ENCODE results near the gene ALK. TPM values are rescaled to one million over a fixed set of nuclear protein-coding genes. Genes with fewer than 3 reads are reported as not detected.

The ALK gene
- total RNA-seq, 6 donors from 2014 or later = 0.17 to 2.1 (median 0.35) TPM

DNA sequence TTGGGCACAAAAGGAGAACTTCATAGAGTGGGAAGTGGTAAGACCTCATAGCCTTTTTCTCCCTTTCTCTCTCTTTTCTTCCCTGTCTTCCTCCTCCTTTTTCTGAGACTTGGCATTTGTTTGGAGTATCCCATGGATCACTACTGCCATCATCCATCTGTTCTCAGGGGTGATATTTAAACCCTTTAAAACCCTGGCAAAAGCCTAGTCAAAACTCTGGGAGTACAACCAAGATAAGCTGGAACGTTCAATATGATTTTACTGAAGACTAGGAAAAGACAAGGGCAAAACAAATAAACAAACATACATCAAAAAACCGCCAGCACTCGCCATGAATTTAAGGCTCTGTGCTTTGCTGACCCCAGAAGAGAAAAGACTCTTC, 552.7 kb downstream of the ALK start:
- ATAC-seq (ENCODE audit: low FRiP score in 2 of 2) (no peak), DNase-seq (no peak)
- Histone ChIP-seq H3K27ac (no peak overlapping the region), H3K27me3 (no peaks in the 10 kb centered on the region), H3K9me3 (no peaks in the 10 kb centered on the region), H3K36me3 (no peaks in the 10 kb centered on the region), H3K4me1 (no peaks in the 10 kb centered on the region), H3K4me3 (no peak overlapping the region)
- TF ChIP-seq EP300 (IDR thresholded peaks at IDR 0.05) = no peak
- TF ChIP-seq POLR2AphosphoS5 (IDR thresholded peaks at IDR 0.05) = no peak
- TF ChIP-seq POLR2A (IDR thresholded peaks at IDR 0.05) = no peak
- TF ChIP-seq, protein P1, sequence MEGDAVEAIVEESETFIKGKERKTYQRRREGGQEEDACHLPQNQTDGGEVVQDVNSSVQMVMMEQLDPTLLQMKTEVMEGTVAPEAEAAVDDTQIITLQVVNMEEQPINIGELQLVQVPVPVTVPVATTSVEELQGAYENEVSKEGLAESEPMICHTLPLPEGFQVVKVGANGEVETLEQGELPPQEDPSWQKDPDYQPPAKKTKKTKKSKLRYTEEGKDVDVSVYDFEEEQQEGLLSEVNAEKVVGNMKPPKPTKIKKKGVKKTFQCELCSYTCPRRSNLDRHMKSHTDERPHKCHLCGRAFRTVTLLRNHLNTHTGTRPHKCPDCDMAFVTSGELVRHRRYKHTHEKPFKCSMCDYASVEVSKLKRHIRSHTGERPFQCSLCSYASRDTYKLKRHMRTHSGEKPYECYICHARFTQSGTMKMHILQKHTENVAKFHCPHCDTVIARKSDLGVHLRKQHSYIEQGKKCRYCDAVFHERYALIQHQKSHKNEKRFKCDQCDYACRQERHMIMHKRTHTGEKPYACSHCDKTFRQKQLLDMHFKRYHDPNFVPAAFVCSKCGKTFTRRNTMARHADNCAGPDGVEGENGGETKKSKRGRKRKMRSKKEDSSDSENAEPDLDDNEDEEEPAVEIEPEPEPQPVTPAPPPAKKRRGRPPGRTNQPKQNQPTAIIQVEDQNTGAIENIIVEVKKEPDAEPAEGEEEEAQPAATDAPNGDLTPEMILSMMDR (IDR thresholded peaks at IDR 0.05) = no peak
- WGBS, 2 donors = 56 to 69% methylated on average over 3 of the region's 3 CpGs

DNA sequence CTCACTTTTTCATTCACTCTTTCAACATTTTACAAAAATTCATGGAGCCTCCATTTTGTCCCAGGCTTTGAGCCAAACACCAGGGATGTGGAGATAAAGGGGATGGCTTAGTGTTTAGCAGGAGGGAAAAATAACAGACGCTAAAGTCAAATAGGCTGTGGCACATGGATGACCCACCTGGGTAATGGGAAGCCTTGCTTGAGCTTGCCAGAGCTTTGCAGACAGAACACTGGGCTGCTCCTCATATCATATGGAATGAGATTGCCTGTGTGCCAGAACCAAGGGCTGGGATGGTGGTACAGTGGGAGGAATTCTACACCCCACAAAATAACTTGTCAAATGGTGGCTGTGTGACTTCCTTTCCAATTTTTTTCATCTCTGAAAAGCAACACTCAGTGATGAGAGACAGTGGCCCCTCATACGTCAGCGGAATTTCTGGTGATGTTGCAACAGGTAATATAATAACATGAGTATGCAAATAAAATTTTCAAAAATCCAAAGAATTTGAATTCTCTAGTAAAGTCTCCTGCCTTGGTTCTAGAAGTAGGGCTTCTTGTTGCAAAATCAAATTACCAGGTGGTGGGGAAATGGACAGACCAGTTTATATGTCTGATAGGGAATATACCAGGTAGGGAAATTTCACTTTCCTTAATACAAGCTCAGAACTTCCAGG, 553.3 kb downstream of the ALK start:
- H3K4me1 ChIP-seq = no peaks in the 10 kb centered on the region
- no peaks in the 10 kb centered on the region for H3K9me3 ChIP-seq
- no peak for DNase-seq

DNA sequence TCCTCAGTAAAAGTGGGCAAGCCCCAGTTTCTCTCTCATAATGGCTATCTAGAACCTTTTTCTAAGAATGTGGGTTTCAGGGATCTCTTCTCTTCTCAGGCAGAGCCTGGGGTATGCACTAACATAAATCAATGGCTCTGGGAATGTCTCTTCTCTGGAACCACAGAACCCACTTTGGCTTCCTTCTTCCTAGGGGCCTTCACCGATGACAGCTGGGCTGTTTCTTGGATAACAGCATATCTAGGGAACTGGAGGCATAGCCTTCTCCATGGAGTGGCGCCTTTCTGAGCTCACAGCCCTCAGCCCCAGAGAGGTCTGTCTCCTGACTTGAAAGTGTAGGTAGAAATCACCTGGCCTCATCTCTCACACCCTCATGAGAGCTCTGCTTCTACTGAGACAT, 558.3 kb downstream of the ALK start:
- Histone ChIP-seq H3K4me3 (no peak overlapping the region), H3K27me3 (no peaks in the 10 kb centered on the region), H3K4me1 (no peaks in the 10 kb centered on the region), H3K36me3 (no peaks in the 10 kb centered on the region), H3K9me3 (no peaks in the 10 kb centered on the region), H3K27ac (no peak overlapping the region)
- ATAC-seq (ENCODE audit: low FRiP score in 2 of 2) (no peak), DNase-seq (no peak)
- TF ChIP-seq POLR2AphosphoS5 (IDR thresholded peaks at IDR 0.05) (no peak), POLR2A (IDR thresholded peaks at IDR 0.05) (no peak), EP300 (IDR thresholded peaks at IDR 0.05) (no peak)
- TF ChIP-seq, protein P1 (IDR thresholded peaks at IDR 0.05) = no peak
- 80 to 81% methylated on average over 1 to 2 of the region's 2 CpGs for WGBS, 2 donors

More for the DNA sequence above, 553.3 kb downstream of the ALK start:
- Histone ChIP-seq H3K27ac (no peak overlapping the region), H3K36me3 (no peaks in the 10 kb centered on the region), H3K27me3 (no peaks in the 10 kb centered on the region), H3K4me3 (no peak overlapping the region)
- no peak for TF ChIP-seq POLR2AphosphoS5 (IDR thresholded peaks at IDR 0.05)
- TF ChIP-seq, protein P1 (IDR thresholded peaks at IDR 0.05) = no peak
- no peak for ATAC-seq (ENCODE audit: low FRiP score in 2 of 2)
- WGBS, 2 donors = 66 to 71% methylated on average over 3 of the region's 3 CpGs

DNA sequence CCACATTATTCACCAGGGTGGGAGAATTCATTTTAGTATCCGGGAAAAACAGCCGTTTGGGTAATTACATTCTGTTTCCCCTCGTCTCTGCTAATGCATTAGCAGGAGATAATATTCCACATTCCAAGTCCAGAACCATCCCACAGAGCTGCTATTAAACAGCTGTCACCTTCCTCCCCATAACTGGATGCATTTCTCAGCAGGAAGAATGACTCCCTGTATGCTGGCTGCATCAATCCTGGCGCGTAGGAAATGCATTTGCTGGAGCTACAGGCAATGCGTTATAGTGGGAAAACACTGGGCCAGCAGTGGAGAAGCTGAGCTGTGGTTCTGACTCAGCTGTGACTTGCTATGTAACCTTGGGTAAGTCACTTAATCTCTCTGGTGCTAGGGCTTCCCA, 560.2 kb downstream of the ALK start:
- DNase-seq (no peak), ATAC-seq (ENCODE audit: low FRiP score in 2 of 2) (no peak)
- Histone ChIP-seq H3K27me3 (no peaks in the 10 kb centered on the region), H3K27ac (no peak overlapping the region), H3K36me3 (no peaks in the 10 kb centered on the region), H3K9me3 (no peaks in the 10 kb centered on the region), H3K4me1 (no peaks in the 10 kb centered on the region), H3K4me3 (no peak overlapping the region)
- 82 to 89% methylated on average over 6 of the region's 6 CpGs for WGBS, 2 donors
- TF ChIP-seq POLR2AphosphoS5 (IDR thresholded peaks at IDR 0.05) (no peak), POLR2A (IDR thresholded peaks at IDR 0.05) (no peak), EP300 (IDR thresholded peaks at IDR 0.05) (no peak)
- TF ChIP-seq, protein P1 (IDR thresholded peaks at IDR 0.05) = no peak
